Breast epithelium (tissue), 3 donors: Measurements from ENCODE around the gene CD4.

Experiments used
- CTCF ChIP-seq, 3 donors: fragments of 450-650 bp; IDR thresholded peaks; one replicate each; pipeline ENCODE4 v1.5.1; 2016 to 2017; ENCODE audit warnings: antibody characterized with exemption in 3 of 3, mild to moderate bottlenecking in 3 of 3, moderate library complexity in 3 of 3
- POLR2A ChIP-seq: fragments of 450-650 bp; IDR thresholded peaks from one replicate; pipeline ENCODE4 v1.6.1; 2016; ENCODE audit warnings: antibody characterized with exemption, mild to moderate bottlenecking, moderate library complexity

GRCh38 chr12:6838854-6839253, 49.5 kb downstream of the CD4 start:
- no peak for TF ChIP-seq CTCF (IDR thresholded peaks at IDR 0.05)
- no peak for TF ChIP-seq POLR2A
